SK-N-SH (cell line): Measurements from ENCODE around the gene POLR2A. TPM values are rescaled to one million over a fixed set of nuclear protein-coding genes. Genes with fewer than 3 reads are reported as not detected.

ENCODE experiments used
- CTCF ChIA-PET: fragments of 300-600, 350-600 bp; formaldehyde crosslinking; extraction: SDS; loops from one replicate; lab custom pipeline; 2021; lab: Yijun Ruan, JAX
- POLR2A ChIA-PET: fragments of 350-600 bp; sonication (Branson Sonifier 250); formaldehyde crosslinking; extraction: SDS; loops from one replicate; lab custom pipeline; 2020; ENCODE audit warnings: antibody characterized with exemption, inconsistent platforms; lab: Yijun Ruan, JAX
- DNase-seq: peaks from one replicate; pipeline ENCODE4 v3.0.0; 2012
- H2AFZ ChIP-seq: fragments of 200-600 bp; sonication (generic); 2 replicates; pipeline ENCODE4 v1.8.1; 2016; ENCODE audit warnings: antibody characterized with exemption, mild to moderate bottlenecking, low read depth
- H3F3A ChIP-seq: fragments of 200-600 bp; sonication (generic); replicated peaks from 2 replicates; pipeline ENCODE3; 2016; ENCODE audit warnings: antibody characterized with exemption, mild to moderate bottlenecking; ENCODE audit not compliant: insufficient read depth
- H3K27ac ChIP-seq, 2 experiments: fragments of 200-500 bp in 1 of 2; fragments of 200-600 bp in 1 of 2; sonication (Bioruptor generic) in 1 of 2; sonication (generic), shearing (Covaris generic) in 1 of 2; 2 replicates each; pipeline versions ENCODE4 v1.5.1 to v1.6.1; 2014 to 2016; ENCODE audit warnings: low read depth in 2 of 2, inconsistent platforms in 1 of 2, low read length in 1 of 2, mild to moderate bottlenecking in 1 of 2, mixed read lengths in 1 of 2
- H3K27me3 ChIP-seq: fragments of 200-600 bp; sonication (generic), shearing (Covaris generic); 2 replicates; pipeline ENCODE4 v1.6.1; 2016; ENCODE audit warnings: mixed run types; ENCODE audit not compliant: insufficient read depth
- H3K36me3 ChIP-seq, 2 experiments: fragments of 200-500 bp in 1 of 2; fragments of 200-600 bp in 1 of 2; sonication (Bioruptor generic) in 1 of 2; sonication (generic) in 1 of 2; replicated peaks in 1 of 2; 2 replicates each; pipeline versions ENCODE3 to v1.5.1; 2014 to 2016; ENCODE audit warnings: low read length in 1 of 2, mild to moderate bottlenecking in 1 of 2; ENCODE audit not compliant: insufficient read depth in 2 of 2, control insufficient read depth in 1 of 2
- H3K4me1 ChIP-seq, 2 experiments: fragments of 200-500 bp in 1 of 2; fragments of 200-600 bp in 1 of 2; sonication (Bioruptor generic) in 1 of 2; sonication (generic), shearing (Covaris generic) in 1 of 2; 2 replicates each; pipeline versions ENCODE4 v1.5.1 to v1.6.1; 2014 to 2016; ENCODE audit warnings: low read depth in 1 of 2, low read length in 1 of 2, mixed run types in 1 of 2; ENCODE audit not compliant: insufficient read depth in 2 of 2, control insufficient read depth in 1 of 2
- H3K4me2 ChIP-seq: fragments of 200-600 bp; sonication (generic), shearing (Covaris generic); 2 replicates; pipeline ENCODE4 v1.6.1; 2017; ENCODE audit warnings: mixed run types
- H3K4me3 ChIP-seq, 2 experiments: fragments of 200-500 bp in 1 of 2; fragments of 200-600 bp in 1 of 2; sonication (Bioruptor generic) in 1 of 2; sonication (generic), shearing (Covaris generic) in 1 of 2; 2 replicates each; pipeline versions ENCODE4 v1.5.1 to v1.8.1; 2014 to 2016; ENCODE audit warnings: low read depth in 2 of 2, inconsistent platforms in 1 of 2, low read length in 1 of 2, mild to moderate bottlenecking in 1 of 2, mixed read lengths in 1 of 2, moderate library complexity in 1 of 2
- H3K79me2 ChIP-seq: fragments of 200-600 bp; sonication (generic); 2 replicates; pipeline ENCODE4 v1.8.1; 2017; ENCODE audit warnings: mild to moderate bottlenecking; ENCODE audit not compliant: insufficient read depth
- H3K9ac ChIP-seq: fragments of 200-600 bp; sonication (generic); 2 replicates; pipeline ENCODE4 v1.6.1; 2017; ENCODE audit warnings: mixed run types
- H3K9me2 ChIP-seq: fragments of 200-600 bp; sonication (generic); 2 replicates; pipeline ENCODE4 v1.6.1; 2017; ENCODE audit warnings: mixed run types
- H3K9me3 ChIP-seq: fragments of 200-600 bp; sonication (generic); 2 replicates; pipeline ENCODE4 v1.6.1; 2017; ENCODE audit warnings: mixed run types, mild to moderate bottlenecking, moderate library complexity
- H4K20me1 ChIP-seq: fragments of 200-600 bp; sonication (generic); 2 replicates; pipeline ENCODE4 v1.6.1; 2017; ENCODE audit warnings: mild to moderate bottlenecking, mixed run types; ENCODE audit not compliant: insufficient read depth
- CHD2 ChIP-seq: fragments of 150-350 bp; IDR thresholded peaks from 2 replicates; pipeline ENCODE4 v1.6.1; 2018; ENCODE audit warnings: low read length; ENCODE audit not compliant: partially characterized antibody
- EP300 ChIP-seq, 2 experiments: IDR thresholded peaks; 2 replicates each; pipeline versions ENCODE4 v1.4.0 to v1.6.1; 2012; ENCODE audit warnings: borderline replicate concordance in 1 of 2, low read depth in 1 of 2, low read length in 1 of 2
- FOXJ3 ChIP-seq: sonication (generic); formaldehyde crosslinking; IDR thresholded peaks from 2 replicates; pipeline ENCODE4 v1.5.1; 2020; ENCODE audit warnings: mild to moderate bottlenecking, missing genetic modification reagents
- FOXM1 ChIP-seq: IDR thresholded peaks from 2 replicates; pipeline ENCODE4 v1.4.0; 2012; ENCODE audit warnings: low read depth, mild to moderate bottlenecking
- JUND ChIP-seq: IDR thresholded peaks from 2 replicates; pipeline ENCODE4 v1.4.0; 2012
- MEF2A ChIP-seq: IDR thresholded peaks from 2 replicates; pipeline ENCODE4 v1.4.0; 2012; ENCODE audit warnings: low read depth, borderline replicate concordance
- NFIC ChIP-seq: IDR thresholded peaks from 2 replicates; pipeline ENCODE4 v1.4.0; 2012; ENCODE audit warnings: borderline replicate concordance
- NRF1 ChIP-seq: IDR thresholded peaks from 2 replicates; pipeline ENCODE4 v1.6.1; 2012; ENCODE audit warnings: low read depth, mild to moderate bottlenecking, low read length
- RAD21 ChIP-seq: IDR thresholded peaks from 2 replicates; pipeline ENCODE4 v1.6.1; 2012; ENCODE audit warnings: mild to moderate bottlenecking, low read length
- RFX5 ChIP-seq: IDR thresholded peaks from 2 replicates; pipeline ENCODE4 v1.6.1; 2012; ENCODE audit warnings: mild to moderate bottlenecking, improper control_type of control experiment, low read length
- SIN3A ChIP-seq: IDR thresholded peaks from 2 replicates; pipeline ENCODE4 v1.6.1; 2012; ENCODE audit warnings: low read depth, mild to moderate bottlenecking, low read length, moderate library complexity, borderline replicate concordance
- TCF12 ChIP-seq: IDR thresholded peaks from 2 replicates; pipeline ENCODE4 v1.4.0; 2012
- TEAD4 ChIP-seq: IDR thresholded peaks from 2 replicates; pipeline ENCODE4 v1.4.0; 2012; ENCODE audit warnings: mild to moderate bottlenecking, borderline replicate concordance; ENCODE audit not compliant: insufficient read depth
- YY1 ChIP-seq: IDR thresholded peaks from 2 replicates; pipeline ENCODE4 v1.4.0; 2012; ENCODE audit warnings: low read depth, mild to moderate bottlenecking
- WGBS: methylation state at CpG from one replicate; pipeline ENCODE4 v1.1.6; 2017; ENCODE audit warnings: low lambda C conversion rate; 5-methylcytosine and 5-hydroxymethylcytosine counted together
- polyA plus RNA-seq, 3 experiments: library from polyadenylated mRNA; depleted of rRNA; stranded (reverse); fragments of >200 nt; gene quantifications; 2 replicates each; pipeline ENCODE4 v1.2.3, GENCODE V29; 2012
- TF ChIP-seq, protein P1 (sequence below): IDR thresholded peaks from 2 replicates; pipeline ENCODE4 v1.4.0; 2012; ENCODE audit warnings: low read depth
- TF ChIP-seq, protein P2 (sequence below): IDR thresholded peaks from 2 replicates; pipeline ENCODE4 v1.4.0; 2012; ENCODE audit warnings: low read depth, borderline replicate concordance
- TF ChIP-seq, protein P3 (sequence below): IDR thresholded peaks from 2 replicates; pipeline ENCODE4 v1.4.0; 2012; ENCODE audit warnings: low read depth, borderline replicate concordance
- TF ChIP-seq, protein P4 (sequence below): fragments of 150-350 bp; IDR thresholded peaks from 2 replicates; pipeline ENCODE4 v1.6.1; 2016; ENCODE audit warnings: mild to moderate bottlenecking, low read depth, low read length
- TF ChIP-seq, protein P5 (sequence below): IDR thresholded peaks from 2 replicates; pipeline ENCODE4; 2012
- TF ChIP-seq, protein P6 (sequence below): fragments of 150-350 bp; IDR thresholded peaks from 2 replicates; pipeline ENCODE4 v1.6.1; 2017; ENCODE audit warnings: antibody characterized with exemption, low read length, low read depth, borderline replicate concordance

The POLR2A gene
- polyA plus RNA-seq, 1 of the 3 experiments (the other 2 are of a cell fraction): 37.3 TPM

DNA sequence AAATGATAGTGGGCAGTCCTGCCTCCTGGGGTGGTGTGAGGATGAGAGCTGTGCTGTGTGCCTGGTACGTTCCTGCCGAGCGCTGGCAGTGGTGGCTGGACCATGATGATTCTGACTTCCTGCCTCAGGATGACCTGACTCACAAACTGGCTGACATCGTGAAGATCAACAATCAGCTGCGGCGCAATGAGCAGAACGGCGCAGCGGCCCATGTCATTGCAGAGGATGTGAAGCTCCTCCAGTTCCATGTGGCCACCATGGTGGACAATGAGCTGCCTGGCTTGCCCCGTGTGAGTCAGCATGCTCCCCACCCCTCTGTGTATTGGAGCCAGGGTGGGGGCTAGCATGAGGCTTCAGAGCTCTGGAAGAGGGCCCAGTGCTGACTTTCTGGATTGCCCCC lies 13.1 kb downstream of the POLR2A start:
- no peak overlapping the region for H3K27ac ChIP-seq
- no peaks in the 10 kb centered on the region for H3K9me3 ChIP-seq
- H3K36me3 ChIP-seq: peaks cover 44 to 62% of the 10 kb centered on the region in 2 experiments
- H2AFZ ChIP-seq: no peak overlapping the region
- no peaks in the 10 kb centered on the region for H3K27me3 ChIP-seq
- peaks cover 48% of the 10 kb centered on the region for H4K20me1 ChIP-seq
- no peak for DNase-seq
- CTCF ChIA-PET: interaction anchor here (0.9 to 1.4 kb wide), 5 partner anchors 9 to 201 kb away, joined by 3 to 5 read pairs (median 4); no protein-coding TSS in a partner anchor
- H3K4me3 ChIP-seq: no peak overlapping the region
- TF ChIP-seq YY1: no peak
- TF ChIP-seq RAD21: no peak
- TF ChIP-seq, protein P1, sequence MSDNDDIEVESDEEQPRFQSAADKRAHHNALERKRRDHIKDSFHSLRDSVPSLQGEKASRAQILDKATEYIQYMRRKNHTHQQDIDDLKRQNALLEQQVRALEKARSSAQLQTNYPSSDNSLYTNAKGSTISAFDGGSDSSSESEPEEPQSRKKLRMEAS: no peak
- no peak for TF ChIP-seq NFIC
- TF ChIP-seq TEAD4: no peak
- TF ChIP-seq, protein P2, sequence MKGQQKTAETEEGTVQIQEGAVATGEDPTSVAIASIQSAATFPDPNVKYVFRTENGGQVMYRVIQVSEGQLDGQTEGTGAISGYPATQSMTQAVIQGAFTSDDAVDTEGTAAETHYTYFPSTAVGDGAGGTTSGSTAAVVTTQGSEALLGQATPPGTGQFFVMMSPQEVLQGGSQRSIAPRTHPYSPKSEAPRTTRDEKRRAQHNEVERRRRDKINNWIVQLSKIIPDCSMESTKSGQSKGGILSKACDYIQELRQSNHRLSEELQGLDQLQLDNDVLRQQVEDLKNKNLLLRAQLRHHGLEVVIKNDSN: no peak
- TF ChIP-seq, protein P3, sequence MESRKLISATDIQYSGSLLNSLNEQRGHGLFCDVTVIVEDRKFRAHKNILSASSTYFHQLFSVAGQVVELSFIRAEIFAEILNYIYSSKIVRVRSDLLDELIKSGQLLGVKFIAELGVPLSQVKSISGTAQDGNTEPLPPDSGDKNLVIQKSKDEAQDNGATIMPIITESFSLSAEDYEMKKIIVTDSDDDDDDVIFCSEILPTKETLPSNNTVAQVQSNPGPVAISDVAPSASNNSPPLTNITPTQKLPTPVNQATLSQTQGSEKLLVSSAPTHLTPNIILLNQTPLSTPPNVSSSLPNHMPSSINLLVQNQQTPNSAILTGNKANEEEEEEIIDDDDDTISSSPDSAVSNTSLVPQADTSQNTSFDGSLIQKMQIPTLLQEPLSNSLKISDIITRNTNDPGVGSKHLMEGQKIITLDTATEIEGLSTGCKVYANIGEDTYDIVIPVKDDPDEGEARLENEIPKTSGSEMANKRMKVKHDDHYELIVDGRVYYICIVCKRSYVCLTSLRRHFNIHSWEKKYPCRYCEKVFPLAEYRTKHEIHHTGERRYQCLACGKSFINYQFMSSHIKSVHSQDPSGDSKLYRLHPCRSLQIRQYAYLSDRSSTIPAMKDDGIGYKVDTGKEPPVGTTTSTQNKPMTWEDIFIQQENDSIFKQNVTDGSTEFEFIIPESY: no peak
- no peak for TF ChIP-seq MEF2A
- no peak for TF ChIP-seq SIN3A
- TF ChIP-seq FOXM1: no peak
- no peak for TF ChIP-seq NRF1
- TF ChIP-seq JUND: no peak
- TF ChIP-seq, protein P4, sequence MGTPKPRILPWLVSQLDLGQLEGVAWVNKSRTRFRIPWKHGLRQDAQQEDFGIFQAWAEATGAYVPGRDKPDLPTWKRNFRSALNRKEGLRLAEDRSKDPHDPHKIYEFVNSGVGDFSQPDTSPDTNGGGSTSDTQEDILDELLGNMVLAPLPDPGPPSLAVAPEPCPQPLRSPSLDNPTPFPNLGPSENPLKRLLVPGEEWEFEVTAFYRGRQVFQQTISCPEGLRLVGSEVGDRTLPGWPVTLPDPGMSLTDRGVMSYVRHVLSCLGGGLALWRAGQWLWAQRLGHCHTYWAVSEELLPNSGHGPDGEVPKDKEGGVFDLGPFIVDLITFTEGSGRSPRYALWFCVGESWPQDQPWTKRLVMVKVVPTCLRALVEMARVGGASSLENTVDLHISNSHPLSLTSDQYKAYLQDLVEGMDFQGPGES: no peak
- TF ChIP-seq EP300 (IDR thresholded peaks at IDR 0.05; ENCODE audit: borderline replicate concordance in 1 of 2, low read depth in 1 of 2, low read length in 1 of 2): no peak
- TF ChIP-seq, all 33 proteins: peak for 0
- H3K4me2 ChIP-seq: no peak overlapping the region
- H3K9me2 ChIP-seq: no peaks in the 10 kb centered on the region
- H3K4me1 ChIP-seq: no peaks in the 10 kb centered on the region
- POLR2A ChIA-PET: no interaction called here
- WGBS: 50% methylated on average over 2 of the region's 10 CpGs
- no peak overlapping the region for H3K9ac ChIP-seq
- peaks cover 60% of the 10 kb centered on the region for H3K79me2 ChIP-seq
- H3F3A ChIP-seq: no peaks in the 10 kb centered on the region

DNA sequence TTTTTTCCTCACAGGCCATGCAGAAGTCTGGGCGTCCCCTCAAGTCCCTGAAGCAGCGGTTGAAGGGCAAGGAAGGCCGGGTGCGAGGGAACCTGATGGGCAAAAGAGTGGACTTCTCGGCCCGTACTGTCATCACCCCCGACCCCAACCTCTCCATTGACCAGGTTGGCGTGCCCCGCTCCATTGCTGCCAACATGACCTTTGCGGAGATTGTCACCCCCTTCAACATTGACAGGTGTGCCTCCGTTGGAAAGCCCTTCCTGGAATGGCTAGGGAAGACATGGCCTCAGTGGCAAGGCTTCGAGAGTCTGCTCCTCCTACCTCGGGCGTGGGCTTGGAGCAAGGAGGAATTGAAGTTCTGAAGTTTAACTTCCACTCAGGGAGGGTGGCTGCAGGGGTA lies 13.5 kb downstream of the POLR2A start:
- no peaks in the 10 kb centered on the region for H3K4me1 ChIP-seq
- peaks cover 42 to 66% of the 10 kb centered on the region in 2 experiments for H3K36me3 ChIP-seq
- peaks cover 56% of the 10 kb centered on the region for H3K79me2 ChIP-seq
- H3K27me3 ChIP-seq: no peaks in the 10 kb centered on the region
- TF ChIP-seq, protein P5, sequence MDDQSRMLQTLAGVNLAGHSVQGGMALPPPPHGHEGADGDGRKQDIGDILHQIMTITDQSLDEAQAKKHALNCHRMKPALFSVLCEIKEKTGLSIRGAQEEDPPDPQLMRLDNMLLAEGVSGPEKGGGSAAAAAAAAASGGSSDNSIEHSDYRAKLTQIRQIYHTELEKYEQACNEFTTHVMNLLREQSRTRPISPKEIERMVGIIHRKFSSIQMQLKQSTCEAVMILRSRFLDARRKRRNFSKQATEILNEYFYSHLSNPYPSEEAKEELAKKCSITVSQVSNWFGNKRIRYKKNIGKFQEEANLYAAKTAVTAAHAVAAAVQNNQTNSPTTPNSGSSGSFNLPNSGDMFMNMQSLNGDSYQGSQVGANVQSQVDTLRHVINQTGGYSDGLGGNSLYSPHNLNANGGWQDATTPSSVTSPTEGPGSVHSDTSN: no peak
- TF ChIP-seq FOXJ3 (CRISPR knock-in tag) (no peak), TEAD4 (no peak), TCF12 (no peak), RFX5 (no peak), CHD2 (no peak)
- TF ChIP-seq, protein P6, sequence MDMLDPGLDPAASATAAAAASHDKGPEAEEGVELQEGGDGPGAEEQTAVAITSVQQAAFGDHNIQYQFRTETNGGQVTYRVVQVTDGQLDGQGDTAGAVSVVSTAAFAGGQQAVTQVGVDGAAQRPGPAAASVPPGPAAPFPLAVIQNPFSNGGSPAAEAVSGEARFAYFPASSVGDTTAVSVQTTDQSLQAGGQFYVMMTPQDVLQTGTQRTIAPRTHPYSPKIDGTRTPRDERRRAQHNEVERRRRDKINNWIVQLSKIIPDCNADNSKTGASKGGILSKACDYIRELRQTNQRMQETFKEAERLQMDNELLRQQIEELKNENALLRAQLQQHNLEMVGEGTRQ: no peak
- no peak overlapping the region for H3K9ac ChIP-seq
- 97% methylated on average over 12 of the region's 14 CpGs for WGBS
- H4K20me1 ChIP-seq: peaks cover 44% of the 10 kb centered on the region
- no peaks in the 10 kb centered on the region for H3F3A ChIP-seq
- H3K4me2 ChIP-seq: no peak overlapping the region
- DNase-seq: no peak
- no peak overlapping the region for H3K4me3 ChIP-seq
- no peaks in the 10 kb centered on the region for H3K9me3 ChIP-seq
- POLR2A ChIA-PET: no interaction called here
- CTCF ChIA-PET: interaction anchor here (0.9 to 1.4 kb wide), 5 partner anchors 10 to 201 kb away, joined by 3 to 5 read pairs (median 4); no protein-coding TSS in a partner anchor
- H3K9me2 ChIP-seq: no peaks in the 10 kb centered on the region
- H2AFZ ChIP-seq: no peak overlapping the region
- no peak overlapping the region for H3K27ac ChIP-seq
